ENCODE results near the gene BIN2. TPM values are rescaled to one million over a fixed set of nuclear protein-coding genes. Genes with fewer than 3 reads are reported as not detected.
A peak's percentile ranks its signal among the peaks of the same experiment; 100 is the strongest.

BIN2 gene
- total and polyA plus RNA-seq, 9 of the 15 experiments (the other 6 are each of a cell fraction or from before 2014, with no cell fraction given): 0.04 to 0.39 (median 0.25) TPM; not detected in 1

- TF ChIP-seq JUN (IDR thresholded peaks at IDR 0.05; ENCODE audit: borderline replicate concordance, low read depth, low read length): no peak
- no peak for TF ChIP-seq JUN (CRISPR knock-in tag; IDR thresholded peaks at IDR 0.05; ENCODE audit: borderline replicate concordance)
- TF ChIP-seq GATA2 (CRISPR knock-in tag; IDR thresholded peaks at IDR 0.05): 0 out of 2 replicates have a peak, but pooled peaks have one; percentile 27
- peak in 1 of 2 experiments; percentile 63; a peak in 2 of 4 replicates for TF ChIP-seq HDAC1 (IDR thresholded peaks at IDR 0.05)
- 0 out of 2 replicates have a peak, but pooled peaks have one; percentile 29 for TF ChIP-seq GABPA (tag; conservative IDR thresholded peaks at IDR 0.05; ENCODE audit: low read depth)
- no peak for TF ChIP-seq SMARCB1 (IDR thresholded peaks at IDR 0.05; ENCODE audit: insufficient read length, low read depth)
- no peak for TF ChIP-seq ESRRB (CRISPR knock-in tag; IDR thresholded peaks at IDR 0.05; ENCODE audit: borderline replicate concordance)
- TF ChIP-seq NFE2L1 (tag; IDR thresholded peaks at IDR 0.05; ENCODE audit: borderline replicate concordance, low read depth): no peak
- no peak for TF ChIP-seq ZBTB34 (CRISPR knock-in tag; IDR thresholded peaks at IDR 0.05)
- no peak for TF ChIP-seq SIX5 (IDR thresholded peaks at IDR 0.05; ENCODE audit: borderline replicate concordance in 1 of 2, insufficient read depth in 1 of 2, low read depth in 1 of 2, low read length in 2 of 2)
- TF ChIP-seq CREM (IDR thresholded peaks at IDR 0.05; ENCODE audit: low read depth): peak; percentile 34; the same call in 1 of the 2 replicates
- no peak for TF ChIP-seq TCF7L2 (IDR thresholded peaks at IDR 0.05; ENCODE audit: low read depth, low read length)
- TF ChIP-seq TBL1XR1 (IDR thresholded peaks at IDR 0.05; ENCODE audit: low read length in 2 of 2): no peak
- no peak for TF ChIP-seq XRCC3 (IDR thresholded peaks at IDR 0.05)
- TF ChIP-seq KDM5B (IDR thresholded peaks at IDR 0.05; ENCODE audit: insufficient replicate concordance, low read depth, low read length): no peak
- peak; percentile 71; the same call in 1 of the 2 replicates for TF ChIP-seq ZBTB2 (IDR thresholded peaks at IDR 0.05)
- no peak for TF ChIP-seq ZNF282 (CRISPR knock-in tag; IDR thresholded peaks at IDR 0.05)
- TF ChIP-seq MTA3 (IDR thresholded peaks at IDR 0.05; ENCODE audit: borderline replicate concordance): 0 out of 2 replicates have a peak, but pooled peaks have one; percentile 29
- TF ChIP-seq CGGBP1 (CRISPR knock-in tag; IDR thresholded peaks at IDR 0.05): no peak
- TF ChIP-seq HDAC6 (IDR thresholded peaks at IDR 0.05; ENCODE audit: low read depth, low read length): no peak
- TF ChIP-seq HMGXB4 (CRISPR knock-in tag; IDR thresholded peaks at IDR 0.05): no peak
- TF ChIP-seq ZBTB9 (CRISPR knock-in tag; IDR thresholded peaks at IDR 0.05): peak; percentile 70; the same call in 1 of the 2 replicates
These were observed 3.2 kb downstream of the BIN2 start (continued) for GRCh38 chr12:51320695-51321320.

All from K562 (cell line).